ENCODE results near the gene MMP25.
A peak's percentile ranks its signal among the peaks of the same experiment; 100 is the strongest.
"Not testable (repeated sequence)": the region's sequence is repeated elsewhere in the genome, so short reads cannot be mapped to it uniquely, and the experiment has no call there.

Gene MMP25

GRCh38 chr16:3056336-3057180 lies 10.2 kb downstream of the MMP25 start:
- DNase-seq = no peak

- DNase-seq = no peak
These were observed 11.1 kb downstream of the MMP25 start for GRCh38 chr16:3057181-3058138.

DNA sequence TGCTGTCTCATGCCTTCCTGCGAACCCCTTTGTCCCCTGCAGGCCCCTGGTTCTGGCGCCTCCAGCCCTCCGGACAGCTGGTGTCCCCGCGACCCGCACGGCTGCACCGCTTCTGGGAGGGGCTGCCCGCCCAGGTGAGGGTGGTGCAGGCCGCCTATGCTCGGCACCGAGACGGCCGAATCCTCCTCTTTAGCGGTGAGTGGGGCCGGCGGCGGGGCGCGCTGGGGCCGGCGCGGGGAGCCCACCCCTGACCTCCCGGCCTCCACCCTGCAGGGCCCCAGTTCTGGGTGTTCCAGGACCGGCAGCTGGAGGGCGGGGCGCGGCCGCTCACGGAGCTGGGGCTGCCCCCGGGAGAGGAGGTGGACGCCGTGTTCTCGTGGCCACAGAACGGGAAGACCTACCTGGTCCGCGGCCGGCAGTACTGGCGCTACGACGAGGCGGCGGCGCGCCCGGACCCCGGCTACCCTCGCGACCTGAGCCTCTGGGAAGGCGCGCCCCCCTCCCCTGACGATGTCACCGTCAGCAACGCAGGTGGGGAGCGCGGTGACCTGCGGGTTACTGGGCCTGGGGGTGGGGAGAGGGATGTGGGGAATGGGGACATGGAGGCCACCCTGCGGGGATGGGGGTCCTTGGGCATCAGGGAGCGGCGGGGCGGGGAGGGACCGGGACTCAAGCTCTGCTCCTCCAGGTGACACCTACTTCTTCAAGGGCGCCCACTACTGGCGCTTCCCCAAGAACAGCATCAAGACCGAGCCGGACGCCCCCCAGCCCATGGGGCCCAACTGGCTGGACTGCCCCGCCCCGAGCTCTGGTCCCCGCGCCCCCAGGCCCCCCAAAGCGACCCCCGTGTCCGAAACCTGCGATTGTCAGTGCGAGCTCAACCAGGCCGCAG lies 12.0 kb downstream of the MMP25 start:
- DNase-seq = no peak

DNA sequence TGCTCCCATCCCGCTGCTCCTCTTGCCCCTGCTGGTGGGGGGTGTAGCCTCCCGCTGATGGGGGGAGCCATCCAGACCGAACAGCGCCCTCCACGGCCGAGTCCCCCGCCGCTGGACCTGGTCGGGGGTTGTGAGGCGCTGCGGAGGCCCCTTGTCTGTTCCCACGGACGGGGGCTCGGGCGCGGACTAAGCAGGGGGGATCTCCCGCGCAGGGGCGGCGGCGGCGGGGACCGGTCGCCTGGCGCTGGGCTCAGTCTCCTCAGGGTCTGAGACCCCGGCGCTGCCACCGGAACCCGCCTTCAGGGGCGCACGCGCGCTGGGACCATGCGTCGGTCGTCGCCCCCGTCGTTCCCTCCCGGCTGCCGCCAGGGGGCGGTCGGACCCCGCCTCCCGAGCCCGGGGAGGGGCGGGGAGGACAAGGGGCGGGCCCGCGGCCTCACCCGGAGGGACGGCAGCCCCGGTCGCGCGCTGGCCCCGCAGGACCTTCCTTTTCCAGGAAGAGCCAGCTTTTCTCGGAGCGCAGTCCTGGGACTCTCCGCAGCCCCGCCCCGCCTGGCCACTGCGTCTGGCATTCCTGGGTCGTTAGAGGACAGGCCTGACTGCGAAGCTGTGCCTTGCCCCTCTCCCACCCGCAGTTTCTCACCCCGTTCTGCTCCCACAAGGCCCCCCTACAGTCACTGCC lies 12.8 kb downstream of the MMP25 start:
- peak; percentile 97 for DNase-seq

DNA sequence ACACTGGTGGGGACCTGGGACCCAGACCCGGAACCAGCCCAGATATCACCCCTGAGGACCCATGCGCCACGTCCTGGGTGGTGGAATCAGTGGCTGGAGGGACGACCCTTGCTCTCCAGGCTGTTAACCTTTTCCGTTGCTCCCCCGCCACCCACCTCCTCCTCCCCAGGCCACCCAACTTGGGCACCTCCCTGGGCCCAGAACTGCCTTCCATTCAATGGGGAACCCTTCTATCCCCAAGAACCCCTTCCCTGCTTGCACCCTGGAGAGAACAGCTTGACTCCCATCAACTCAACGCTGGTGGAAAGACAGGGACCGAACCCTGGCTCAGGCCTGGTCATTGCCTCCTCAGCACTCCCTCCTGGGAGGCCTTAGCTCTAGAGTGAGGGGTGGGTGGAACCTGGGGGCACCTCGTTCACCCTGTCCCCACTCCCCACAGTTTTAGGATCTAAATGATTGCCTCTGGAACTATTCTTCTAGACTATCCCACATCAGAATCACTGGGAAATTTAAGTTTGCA lies 13.4 kb downstream of the MMP25 start:
- no peak for DNase-seq

DNA sequence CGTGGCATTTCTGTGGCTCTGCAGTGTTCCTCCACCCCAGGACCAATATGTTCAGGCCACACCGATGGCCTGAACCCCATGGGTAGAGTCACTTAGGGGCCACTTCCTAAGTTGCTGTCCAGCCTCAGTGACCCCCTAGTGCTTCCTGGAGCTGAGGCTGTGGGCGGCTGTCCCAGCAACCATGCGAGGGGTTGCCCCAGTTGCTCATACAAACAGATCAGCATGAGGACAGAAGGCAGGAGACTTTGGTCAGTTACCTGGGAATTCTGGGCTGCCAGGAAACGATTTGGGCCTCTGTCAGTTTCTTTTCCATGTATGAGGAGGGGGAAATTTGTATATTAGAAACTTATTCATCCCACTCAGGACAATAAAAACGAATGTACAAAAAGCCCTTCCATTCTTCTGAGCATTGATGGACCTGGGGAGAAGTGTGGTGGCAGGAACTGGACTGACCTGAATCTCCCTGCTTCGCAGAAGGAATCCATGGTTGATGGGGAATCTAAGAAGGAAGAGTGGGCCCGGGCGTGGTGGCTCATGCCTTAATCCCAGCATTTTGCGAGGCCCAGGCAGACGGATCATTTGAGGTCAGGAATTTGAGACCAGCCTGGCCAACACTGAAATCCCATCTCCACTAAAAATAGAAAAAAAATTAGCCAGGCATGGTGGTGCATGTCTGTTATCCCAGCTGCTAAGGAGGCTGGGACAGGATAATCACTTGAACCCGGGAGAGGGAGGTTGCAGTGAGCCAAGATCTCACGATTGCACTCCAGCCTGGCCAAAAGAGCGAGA lies 14.2 kb downstream of the MMP25 start:
- no peak for DNase-seq

GRCh38 chr16:3062553-3062952 lies 16.2 kb downstream of the MMP25 start:
- DNase-seq = no peak

- DNase-seq = no peak
These were observed 17.4 kb downstream of the MMP25 start for GRCh38 chr16:3063625-3064386.

DNA sequence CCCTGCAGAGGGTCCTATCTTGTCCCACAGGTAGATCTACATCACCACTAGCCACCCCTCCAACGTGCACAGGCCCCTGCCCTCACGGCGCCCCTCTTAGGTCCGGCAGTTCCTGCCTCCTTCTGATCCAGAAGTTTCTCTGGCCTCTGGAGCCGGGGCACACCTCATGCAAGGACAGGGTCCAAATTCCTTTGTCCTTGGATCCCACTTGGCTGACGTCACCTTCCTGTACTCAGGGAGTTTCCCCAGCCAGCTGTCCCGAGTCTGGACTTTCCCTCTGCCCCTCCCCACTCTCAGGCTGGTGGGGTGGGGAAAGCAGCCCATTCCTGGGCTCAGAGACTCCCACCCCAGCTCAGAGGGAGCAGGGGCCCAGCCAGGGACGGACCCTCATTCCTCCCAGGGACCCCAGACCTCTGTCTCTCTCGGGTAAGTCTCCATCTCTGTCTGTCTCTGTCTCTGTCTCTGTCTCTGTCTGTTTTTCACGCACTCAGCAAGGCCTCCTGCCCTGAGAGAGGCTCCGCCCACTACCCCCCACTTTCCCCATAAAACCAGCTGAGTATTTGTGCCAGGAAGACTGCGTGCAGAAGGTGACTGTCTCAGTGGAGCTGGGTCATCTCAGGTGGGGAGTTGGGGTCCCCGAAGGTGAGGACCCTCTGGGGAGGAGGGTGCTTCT lies 18.8 kb downstream of the MMP25 start, which contains the start of gene IL32:
IL32 (plus strand) TSS at position 572 of the 673 bp plus-strand sequence. CDS start 172 bp downstream, outside the sequence.
- DNase-seq = peak; percentile 47

- DNase-seq = no peak
These were observed 19.5 kb downstream of the MMP25 start for GRCh38 chr16:3065742-3066439.

- no peak for DNase-seq
These were observed 20.0 kb downstream of the MMP25 start for GRCh38 chr16:3066440-3066748.

- no peak for DNase-seq
These were observed 22.1 kb downstream of the MMP25 start for GRCh38 chr16:3068487-3068886.

GRCh38 chr16:3069146-3069545 lies 22.8 kb downstream of the MMP25 start:
- not testable (repeated sequence) for DNase-seq

DNA sequence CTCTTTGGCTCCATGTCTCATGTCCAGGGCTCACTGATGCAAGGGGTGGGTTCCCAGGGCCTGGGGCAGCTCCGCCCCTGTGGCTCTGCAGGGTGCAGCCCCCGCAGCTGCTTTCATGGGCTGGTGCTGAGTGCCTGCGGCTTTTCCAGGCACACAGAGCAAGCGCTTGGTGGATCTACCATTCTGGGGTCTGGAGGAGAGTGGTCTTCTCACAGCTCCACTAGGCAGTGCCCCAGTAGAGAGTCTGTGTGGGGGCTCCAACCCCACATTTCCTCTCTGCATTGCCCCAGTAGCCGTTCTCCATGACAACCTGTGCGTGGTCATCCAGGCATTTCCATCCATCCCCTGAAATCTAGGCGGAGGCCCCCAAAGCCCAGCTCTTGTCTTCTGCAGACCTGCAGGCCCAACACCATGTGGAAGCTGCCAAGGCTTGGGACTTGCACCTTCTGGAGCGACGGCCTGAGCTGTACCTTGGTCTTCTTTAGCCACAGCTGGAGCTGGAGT lies 24.3 kb downstream of the MMP25 start:
- DNase-seq = no peak

DNA sequence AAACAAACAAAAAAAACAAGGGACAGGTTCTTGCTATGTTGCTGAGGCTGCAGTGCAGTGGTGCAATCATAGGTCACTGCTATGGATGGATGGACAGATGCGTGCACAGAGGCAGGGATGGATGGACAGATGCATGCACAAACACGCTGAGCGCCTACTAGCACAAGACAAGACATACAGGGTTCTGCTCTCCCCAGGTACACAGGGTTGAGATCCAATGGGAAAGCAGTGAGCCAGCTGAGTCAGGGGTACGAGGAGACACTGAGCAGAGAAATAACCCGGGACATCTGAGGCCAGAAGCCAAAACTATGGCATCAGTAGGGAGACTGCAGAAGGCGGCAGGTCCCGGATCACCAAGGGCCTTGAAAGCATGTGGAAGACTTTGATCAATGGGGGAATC lies 25.3 kb downstream of the MMP25 start:
- DNase-seq = no peak

DNA sequence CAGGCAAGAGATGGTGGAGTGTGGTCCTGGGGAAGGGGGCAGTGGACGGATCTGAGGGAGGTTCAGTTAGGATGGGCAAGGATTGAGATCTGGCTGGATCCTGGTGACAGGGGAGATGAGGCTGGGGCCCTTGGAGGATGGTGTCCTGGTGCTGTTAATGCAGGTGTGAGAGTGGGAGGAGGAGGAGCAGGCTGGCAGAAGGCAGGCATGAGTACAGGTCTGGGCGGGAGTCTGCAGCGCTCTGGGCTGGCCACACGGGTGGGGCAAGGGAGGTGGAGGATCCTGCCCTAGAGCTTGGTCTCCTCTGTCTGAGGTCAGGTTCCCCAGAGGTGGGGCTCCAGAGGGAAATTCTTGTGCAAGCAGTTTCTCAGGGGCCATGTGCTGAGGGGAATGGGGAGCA lies 25.8 kb downstream of the MMP25 start:
- not testable (repeated sequence) for DNase-seq

DNA sequence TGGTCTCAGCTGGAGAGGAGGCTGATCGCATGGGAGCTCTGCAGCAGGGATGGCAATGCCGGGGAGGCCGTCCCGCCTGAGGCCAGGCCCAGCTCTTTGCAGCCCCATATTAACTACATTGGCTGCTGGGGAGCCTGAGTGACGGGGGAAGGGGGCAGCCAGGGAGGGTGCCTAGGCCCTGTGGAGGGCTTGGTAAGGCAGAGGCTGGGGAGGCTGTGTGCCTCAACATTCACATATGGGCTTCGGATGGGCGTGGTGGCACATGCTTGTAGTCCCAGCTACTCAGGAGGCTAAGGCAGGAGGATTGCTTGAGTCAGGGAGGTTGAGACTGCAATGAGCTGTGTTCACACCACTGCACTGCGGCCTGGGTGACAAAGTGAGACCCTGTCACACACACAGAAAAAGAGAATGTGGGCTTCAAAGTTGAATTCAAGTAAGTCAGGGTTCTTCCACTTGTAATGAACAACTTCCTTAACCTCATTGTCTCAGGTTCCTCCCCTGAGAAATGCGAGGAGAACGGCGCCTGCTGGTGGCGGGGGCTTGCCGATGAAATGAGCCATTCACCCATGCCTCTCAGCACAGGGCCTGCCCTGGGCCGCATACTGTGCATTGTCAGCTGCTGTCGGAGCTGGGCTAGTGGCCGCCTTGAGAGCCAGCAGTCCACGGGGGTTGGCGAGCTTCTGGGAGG lies 26.4 kb downstream of the MMP25 start:
- not testable (repeated sequence) for DNase-seq

DNA sequence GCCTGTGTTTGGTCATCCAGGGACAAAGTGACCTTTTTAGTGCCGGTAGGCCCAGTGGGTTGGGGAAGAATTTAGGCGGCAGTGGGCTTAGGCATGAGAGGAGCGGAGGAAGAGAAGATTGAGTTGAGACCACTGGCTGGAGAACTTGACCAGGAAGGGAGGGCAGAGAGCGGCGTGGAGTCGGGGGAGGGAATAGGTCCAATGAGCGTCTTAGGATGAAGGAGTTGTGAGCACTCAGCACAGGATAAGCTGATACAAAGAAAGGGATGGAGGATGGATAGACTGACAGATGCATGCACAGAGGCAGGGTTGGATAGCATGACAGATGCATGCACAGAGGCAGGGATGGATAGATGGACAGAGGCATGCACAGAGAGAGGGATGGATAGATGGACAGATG lies 27.1 kb downstream of the MMP25 start:
- DNase-seq = no peak
